Liver (tissue), 9 donors: ENCODE data around the gene PTH1R. TPM values are rescaled to one million over a fixed set of nuclear protein-coding genes. Genes with fewer than 3 reads are reported as not detected.

ENCODE experiments used
- DNase-seq: peaks from one replicate; pipeline ENCODE4 v3.0.0-alpha.2; 2017; ENCODE audit warnings: low spot score
- H3K27ac ChIP-seq, 2 donors: one replicate each; pipeline ENCODE4 v1.7.0; 2013; ENCODE audit warnings: inconsistent platforms in 2 of 2, low read length in 2 of 2, control low read depth in 1 of 2, low read depth in 1 of 2, mild to moderate bottlenecking in 1 of 2
- H3K27me3 ChIP-seq, 4 donors: one replicate each; pipeline versions ENCODE4 v1.6.1 to v1.7.0; 2013; ENCODE audit warnings: low read length in 3 of 4, inconsistent platforms in 1 of 4, mild to moderate bottlenecking in 1 of 4, moderate library complexity in 1 of 4; ENCODE audit not compliant: control insufficient read depth in 4 of 4, insufficient read depth in 4 of 4
- H3K36me3 ChIP-seq, 4 donors: one replicate each; pipeline versions ENCODE4 v1.6.1 to v1.7.0; 2013; ENCODE audit warnings: low read length in 3 of 4, mild to moderate bottlenecking in 3 of 4, low read depth in 1 of 4, moderate library complexity in 1 of 4; ENCODE audit not compliant: control insufficient read depth in 4 of 4, insufficient read depth in 3 of 4
- H3K4me1 ChIP-seq, 4 donors: one replicate each; pipeline versions ENCODE4 v1.6.1 to v1.7.0; 2013; ENCODE audit warnings: low read length in 3 of 4, mild to moderate bottlenecking in 3 of 4, moderate library complexity in 1 of 4; ENCODE audit not compliant: control insufficient read depth in 4 of 4, insufficient read depth in 4 of 4
- H3K4me3 ChIP-seq, 3 donors: one replicate each; pipeline versions ENCODE4 v1.6.1 to v1.7.0; 2013; ENCODE audit warnings: low read length in 3 of 3, control low read depth in 1 of 3, low read depth in 1 of 3, mild to moderate bottlenecking in 1 of 3
- H3K9ac ChIP-seq, 2 donors: one replicate each; pipeline ENCODE4 v1.7.0; 2013; ENCODE audit warnings: low read length in 2 of 2, mild to moderate bottlenecking in 2 of 2, moderate library complexity in 2 of 2, control low read depth in 1 of 2, low read depth in 1 of 2
- H3K9me3 ChIP-seq, 4 donors: one replicate each; pipeline versions ENCODE4 v1.6.1 to v1.7.0; 2013; ENCODE audit warnings: low read length in 3 of 4; ENCODE audit not compliant: control insufficient read depth in 4 of 4
- ATF3 ChIP-seq: IDR thresholded peaks from 2 replicates; pipeline ENCODE4 v1.6.1; 2016; ENCODE audit warnings: antibody characterized with exemption
- CTCF ChIP-seq: fragments of 150-350 bp; IDR thresholded peaks from 2 replicates; pipeline ENCODE4 v1.5.1; 2017; ENCODE audit warnings: improper control_type of control experiment, low read depth, low read length; ENCODE audit not compliant: missing input control
- EGR1 ChIP-seq, 2 donors: IDR thresholded peaks; 2 replicates each; pipeline ENCODE4 v1.6.1; 2016 to 2018; ENCODE audit warnings: antibody characterized with exemption in 2 of 2, low read depth in 2 of 2
- FOXA1 ChIP-seq: IDR thresholded peaks from 2 replicates; pipeline ENCODE4 v1.6.1; 2016; ENCODE audit warnings: antibody characterized with exemption
- FOXA2 ChIP-seq: IDR thresholded peaks from 2 replicates; pipeline ENCODE4 v1.6.1; 2016; ENCODE audit warnings: antibody characterized with exemption
- HNF4A ChIP-seq, 2 donors: conservative IDR thresholded peaks; 2 replicates each; pipeline ENCODE4 v1.6.1; 2016; ENCODE audit warnings: antibody characterized with exemption in 2 of 2, mild to moderate bottlenecking in 2 of 2
- HNF4G ChIP-seq: IDR thresholded peaks from 2 replicates; pipeline ENCODE4 v1.6.1; 2016; ENCODE audit warnings: antibody characterized with exemption
- NR2F2 ChIP-seq: IDR thresholded peaks from 2 replicates; pipeline ENCODE4 v1.6.1; 2016; ENCODE audit warnings: antibody characterized with exemption
- RAD21 ChIP-seq, 2 donors: IDR thresholded peaks; 2 replicates each; pipeline ENCODE4 v1.6.1; 2016; ENCODE audit warnings: antibody characterized with exemption in 2 of 2, mild to moderate bottlenecking in 2 of 2
- REST ChIP-seq: IDR thresholded peaks from 2 replicates; pipeline ENCODE4 v1.6.1; 2016; ENCODE audit warnings: antibody characterized with exemption, mild to moderate bottlenecking
- SP1 ChIP-seq: IDR thresholded peaks from 2 replicates; pipeline ENCODE4 v1.6.1; 2018; ENCODE audit warnings: antibody characterized with exemption, mild to moderate bottlenecking
- YY1 ChIP-seq: IDR thresholded peaks from 2 replicates; pipeline ENCODE4 v1.6.1; 2016; ENCODE audit warnings: antibody characterized with exemption, mild to moderate bottlenecking
- WGBS: extraction: QIAGEN DNeasy Blood & Tissue Kit; methylation state at CpG from one replicate; pipeline ENCODE4 v1.1.7; 2013; 5-methylcytosine and 5-hydroxymethylcytosine counted together
- polyA plus RNA-seq, 2 donors: library from polyadenylated mRNA; stranded (reverse) in 1 of 2; unstranded in 1 of 2; fragments of 200-250 nt in 1 of 2; fragments of >200 nt in 1 of 2; fragmentation: Nextera tagmentation in 1 of 2; extraction: Ambion mirVana in 1 of 2; gene quantifications; one replicate each; pipeline versions ENCODE4 v1.2.1 to v1.2.3, GENCODE V29; 2013 to 2015
- total RNA-seq, 2 donors: library from RNA; depleted of rRNA; stranded (reverse); fragments of >200 nt; gene quantifications; one replicate each; pipeline ENCODE4 v1.2.3, GENCODE V29; 2014
- donor health status: healthy.
- donor health status: healthy.
- donor health status: healthy.
- donor health status: healthy.
- donor health status: healthy.

The PTH1R gene
- total and polyA plus RNA-seq, 4 donors, result 7.2 to 28.4 (median 23.6) TPM

- 96% methylated on average over 9 of the region's 9 CpGs for WGBS
- TF ChIP-seq RAD21 (IDR thresholded peaks at IDR 0.05) (no peak), ATF3 (no peak), CTCF (no peak)
- H3K27ac ChIP-seq, result no peak overlapping the region
- no peaks in the 10 kb centered on the region for H3K9me3 ChIP-seq
- H3K9ac ChIP-seq, result no peak overlapping the region
- no peaks in the 10 kb centered on the region for H3K36me3 ChIP-seq
- no peak overlapping the region for H3K4me3 ChIP-seq
- no peaks in the 10 kb centered on the region for H3K27me3 ChIP-seq
- peaks cover 0 to 8% (median 3%) of the 10 kb centered on the region in 4 donors for H3K4me1 ChIP-seq
- DNase-seq, result no peak
These were observed 25.2 kb upstream of the PTH1R start for GRCh38 chr3:46852334-46852720.

- Histone ChIP-seq H3K4me3 (no peak overlapping the region), H3K9me3 (no peaks in the 10 kb centered on the region), H3K36me3 (no peaks in the 10 kb centered on the region), H3K4me1 (peaks cover 0 to 8% (median 3%) of the 10 kb centered on the region in 4 donors), H3K27me3 (no peaks in the 10 kb centered on the region), H3K27ac (no peak overlapping the region), H3K9ac (no peak overlapping the region)
- TF ChIP-seq ATF3 (no peak), RAD21 (IDR thresholded peaks at IDR 0.05) (no peak), REST (no peak), HNF4A (conservative IDR thresholded peaks at IDR 0.05) (no peak), FOXA2 (no peak), YY1 (no peak)
- DNase-seq, result no peak
- WGBS, result 99% methylated on average over 2 of the region's 2 CpGs
These were observed 24.6 kb upstream of the PTH1R start for GRCh38 chr3:46852839-46853355.

GRCh38 chr3:46853441-46854415 is 23.8 kb upstream of the PTH1R start:
- no peak overlapping the region for H3K9ac ChIP-seq
- no peak overlapping the region for H3K4me3 ChIP-seq
- 90% methylated on average over 15 of the region's 15 CpGs for WGBS
- H3K27me3 ChIP-seq, result no peaks in the 10 kb centered on the region
- H3K9me3 ChIP-seq, result no peaks in the 10 kb centered on the region
- H3K36me3 ChIP-seq, result no peaks in the 10 kb centered on the region
- no peak for DNase-seq
- peaks cover 0 to 8% (median 3%) of the 10 kb centered on the region in 4 donors for H3K4me1 ChIP-seq
- H3K27ac ChIP-seq, result no peak overlapping the region
- TF ChIP-seq RAD21 (IDR thresholded peaks at IDR 0.05) (no peak), REST (no peak), HNF4G (no peak), SP1 (no peak), NR2F2 (no peak), EGR1 (IDR thresholded peaks at IDR 0.05; ENCODE audit: low read depth in 2 of 2) (no peak), FOXA2 (no peak), CTCF (no peak), FOXA1 (no peak)
